A549 (cell line): ENCODE results near the gene INO80C. TPM values are rescaled to one million over a fixed set of nuclear protein-coding genes. Genes with fewer than 3 reads are reported as not detected.

Source experiments
- ATAC-seq, 2 experiments: fragments of 200-7000 bp in 1 of 2; fragments of >200 bp in 1 of 2; cut with Nextera tagmentation in 1 of 2; cut with Tn5 transposase in 1 of 2; 3 replicates each; pipeline versions ENCODE4 v1.8.0 to v1.9.1; 2018 to 2020; ENCODE audit warnings: mild to moderate bottlenecking in 1 of 2, moderate library complexity in 1 of 2
- CTCF ChIA-PET: fragments of 300-600 bp; sonication (Branson Sonifier 250); formaldehyde crosslinking; extraction: SDS; loops from one replicate; lab custom pipeline; 2021; ENCODE audit warnings: antibody characterized with exemption, inconsistent platforms; lab: Yijun Ruan, JAX
- POLR2A ChIA-PET: fragments of 350-600 bp; formaldehyde crosslinking; extraction: SDS; loops from one replicate; lab custom pipeline; 2021; ENCODE audit warnings: antibody characterized with exemption, inconsistent platforms; lab: Yijun Ruan, JAX
- DNase-seq, 2 experiments: peaks; one replicate each; pipeline versions ENCODE4 v3.0.0 to v3.0.0-alpha.2; 2011 to 2016; ENCODE audit warnings: low read depth in 1 of 2, low spot score in 1 of 2
- FAIRE-seq: peaks from 2 replicates; lab custom pipeline; 2011; peaks lifted over from hg19 to GRCh38; lab: Jason Lieb, UNC
- H3K27ac ChIP-seq, 2 experiments: fragments of >200 bp; sonication (Bioruptor Twin); formaldehyde crosslinking; 3 replicates each; pipeline ENCODE4 v1.5.1; 2016 to 2017
- H3K4me1 ChIP-seq: fragments of >200 bp; sonication (Bioruptor Twin); formaldehyde crosslinking; 3 replicates; pipeline ENCODE4 v1.6.1; 2016
- H3K4me2 ChIP-seq: fragments of >200 bp; sonication (Bioruptor Twin); formaldehyde crosslinking; 3 replicates; pipeline ENCODE4 v1.6.1; 2016
- H3K4me3 ChIP-seq: fragments of >200 bp; sonication (Bioruptor Twin); formaldehyde crosslinking; 3 replicates; pipeline ENCODE4 v1.5.1; 2016
- H3K9me3 ChIP-seq: fragments of >200 bp; sonication (Bioruptor Twin); formaldehyde crosslinking; 3 replicates; pipeline ENCODE4 v1.6.1; 2016
- CBX2 ChIP-seq: fragments of 200-600 bp; sonication (generic); IDR thresholded peaks from 2 replicates; pipeline ENCODE4 v1.6.1; 2016; ENCODE audit warnings: low read depth, mild to moderate bottlenecking, borderline replicate concordance
- EP300 ChIP-seq, 2 experiments: fragments of >200 bp; sonication (Bioruptor Twin); formaldehyde crosslinking; IDR thresholded peaks; 2 replicates in 1 of 2; 3 replicates in 1 of 2; pipeline ENCODE4 v1.6.1; 2016 to 2017
- FOSB ChIP-seq: fragments of 250-450 bp; sonication (Bioruptor Pico); IDR thresholded peaks from 2 replicates; pipeline ENCODE4 v1.5.0; 2020; ENCODE audit warnings: mild to moderate bottlenecking, moderate library complexity
- GATA3 ChIP-seq: IDR thresholded peaks from 2 replicates; pipeline ENCODE4 v1.6.1; 2012; ENCODE audit warnings: borderline replicate concordance
- HMGXB4 ChIP-seq: fragments of 250-450 bp; sonication (Bioruptor Pico); IDR thresholded peaks from 2 replicates; pipeline ENCODE4 v1.5.0; 2021; ENCODE audit warnings: mild to moderate bottlenecking, moderate library complexity, borderline replicate concordance
- HOXB13 ChIP-seq: fragments of 250-450 bp; sonication (Bioruptor Pico); IDR thresholded peaks from 2 replicates; pipeline ENCODE4 v1.5.0; 2020; ENCODE audit warnings: low read depth, mild to moderate bottlenecking, moderate library complexity
- KDM5A ChIP-seq: fragments of 200-600 bp; sonication (generic); IDR thresholded peaks from 2 replicates; pipeline ENCODE4 v1.6.1; 2016; ENCODE audit warnings: antibody characterized with exemption, mild to moderate bottlenecking
- MYC ChIP-seq: IDR thresholded peaks from 2 replicates; pipeline ENCODE4 v1.6.1; 2012; ENCODE audit warnings: mild to moderate bottlenecking, inconsistent platforms, low read length, improper control_type of control experiment, borderline replicate concordance
- POLR2AphosphoS2 ChIP-seq: conservative IDR thresholded peaks from 2 replicates; pipeline ENCODE4 v1.6.1; 2012; ENCODE audit warnings: low read length, improper control_type of control experiment, inconsistent platforms
- RARB ChIP-seq: fragments of 250-450 bp; sonication (Bioruptor Pico); IDR thresholded peaks from 2 replicates; pipeline ENCODE4 v1.8.0; 2021; ENCODE audit warnings: mild to moderate bottlenecking, moderate library complexity
- RFX5 ChIP-seq: fragments of 450-650 bp; IDR thresholded peaks from 2 replicates; pipeline ENCODE4 v1.7.1; 2014; ENCODE audit warnings: antibody characterized with exemption, mild to moderate bottlenecking, moderate library complexity
- RNF2 ChIP-seq: fragments of 200-600 bp; sonication (generic); IDR thresholded peaks from 2 replicates; pipeline ENCODE4 v1.6.1; 2016; ENCODE audit warnings: low read depth, mild to moderate bottlenecking, antibody characterized with exemption, moderate library complexity, borderline replicate concordance
- SREBF2 ChIP-seq: fragments of 450-650 bp; IDR thresholded peaks from 2 replicates; pipeline ENCODE4 v1.6.1; 2014; ENCODE audit warnings: mild to moderate bottlenecking, moderate library complexity
- TFCP2L1 ChIP-seq: fragments of 250-450 bp; sonication (Bioruptor Pico); IDR thresholded peaks from 2 replicates; pipeline ENCODE4 v1.5.0; 2021; ENCODE audit warnings: mild to moderate bottlenecking
- ZFP36 ChIP-seq: fragments of 450-650 bp; IDR thresholded peaks from 2 replicates; pipeline ENCODE4 v1.6.1; 2014; ENCODE audit warnings: borderline replicate concordance; ENCODE audit not compliant: partially characterized antibody
- whole genome bisulfite sequencing: methylation state at CpG from one replicate; pipeline ENCODE4 v1.1.6; 2017; ENCODE audit errors: missing lambda C conversion rate; 5-methylcytosine and 5-hydroxymethylcytosine counted together
- polyA plus RNA-seq, 4 experiments: library from polyadenylated mRNA; depleted of rRNA in 3 of 4; stranded (reverse); fragments of >200 nt; fragmentation: RNase III in 1 of 4; extraction: RNeasy Plus Mini Kit Qiagen cat#74134 plus additional on column Dnase treatment in 1 of 4; gene quantifications; 2 replicates in 3 of 4; 3 replicates in 1 of 4; pipeline ENCODE4 v1.2.3, GENCODE V29; 2011 to 2017
- TF ChIP-seq, protein P1 (sequence below): fragments of >200 bp; sonication (Bioruptor Twin); formaldehyde crosslinking; IDR thresholded peaks from 3 replicates; pipeline ENCODE4 v1.5.1; 2016
- TF ChIP-seq, protein P2 (sequence below): fragments of 150-350 bp; IDR thresholded peaks from 2 replicates; pipeline ENCODE4 v1.6.1; 2014; ENCODE audit warnings: low read depth, mild to moderate bottlenecking, low read length

INO80C gene
- polyA plus RNA-seq, 2 of the 4 experiments (the other 2 are of a cell fraction), result 22.1 to 33.3 TPM

DNA sequence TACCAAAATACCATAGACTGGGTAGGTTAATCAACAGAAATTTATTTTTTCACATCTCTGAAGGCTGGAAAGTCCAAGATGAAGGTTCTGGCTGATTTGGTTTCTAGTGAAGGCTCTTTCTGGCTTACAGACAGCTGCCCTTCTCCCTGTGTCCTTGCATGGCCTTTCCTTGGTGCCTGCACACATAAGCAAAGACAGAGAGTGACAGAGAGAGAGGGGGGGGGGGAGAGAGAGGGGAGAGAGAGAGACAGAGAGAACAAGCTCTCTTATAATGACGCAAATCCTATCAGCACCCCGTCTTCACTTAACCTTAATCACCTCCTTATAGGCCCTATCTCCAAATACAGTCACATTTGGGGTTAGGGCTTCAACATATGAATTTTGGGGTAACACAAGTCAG lies 53.9 kb downstream of the INO80C start:
- Histone ChIP-seq H3K9me3 (no peaks in the 10 kb centered on the region), H3K4me2 (no peak overlapping the region), H3K4me1 (peaks cover 5% of the 10 kb centered on the region; the same call in 1 of the 3 replicates), H3K27ac (peak overlapping the region in 1 of 2 experiments; percentile 67; a peak in 1 of 6 replicates), H3K4me3 (no peak overlapping the region)
- FAIRE-seq (no peak), ATAC-seq (no peak), DNase-seq (no peak)
- TF ChIP-seq ZFP36 (no peak), RNF2 (no peak), HMGXB4 (CRISPR knock-in tag) (no peak), HOXB13 (CRISPR knock-in tag) (no peak), POLR2AphosphoS2 (no peak), CBX2 (no peak), GATA3 (no peak), FOSB (no peak), RFX5 (no peak), SREBF2 (no peak), TFCP2L1 (no peak)
- TF ChIP-seq, protein P1, sequence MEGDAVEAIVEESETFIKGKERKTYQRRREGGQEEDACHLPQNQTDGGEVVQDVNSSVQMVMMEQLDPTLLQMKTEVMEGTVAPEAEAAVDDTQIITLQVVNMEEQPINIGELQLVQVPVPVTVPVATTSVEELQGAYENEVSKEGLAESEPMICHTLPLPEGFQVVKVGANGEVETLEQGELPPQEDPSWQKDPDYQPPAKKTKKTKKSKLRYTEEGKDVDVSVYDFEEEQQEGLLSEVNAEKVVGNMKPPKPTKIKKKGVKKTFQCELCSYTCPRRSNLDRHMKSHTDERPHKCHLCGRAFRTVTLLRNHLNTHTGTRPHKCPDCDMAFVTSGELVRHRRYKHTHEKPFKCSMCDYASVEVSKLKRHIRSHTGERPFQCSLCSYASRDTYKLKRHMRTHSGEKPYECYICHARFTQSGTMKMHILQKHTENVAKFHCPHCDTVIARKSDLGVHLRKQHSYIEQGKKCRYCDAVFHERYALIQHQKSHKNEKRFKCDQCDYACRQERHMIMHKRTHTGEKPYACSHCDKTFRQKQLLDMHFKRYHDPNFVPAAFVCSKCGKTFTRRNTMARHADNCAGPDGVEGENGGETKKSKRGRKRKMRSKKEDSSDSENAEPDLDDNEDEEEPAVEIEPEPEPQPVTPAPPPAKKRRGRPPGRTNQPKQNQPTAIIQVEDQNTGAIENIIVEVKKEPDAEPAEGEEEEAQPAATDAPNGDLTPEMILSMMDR, result no peak
- CTCF ChIA-PET, result interaction anchor here (0.9 kb wide), 1 partner anchor 16 kb away, joined by 5 read pairs; no protein-coding TSS in a partner anchor
- WGBS, result 66% methylated on average over 2 of the region's 2 CpGs
- POLR2A ChIA-PET, result no interaction called here

DNA sequence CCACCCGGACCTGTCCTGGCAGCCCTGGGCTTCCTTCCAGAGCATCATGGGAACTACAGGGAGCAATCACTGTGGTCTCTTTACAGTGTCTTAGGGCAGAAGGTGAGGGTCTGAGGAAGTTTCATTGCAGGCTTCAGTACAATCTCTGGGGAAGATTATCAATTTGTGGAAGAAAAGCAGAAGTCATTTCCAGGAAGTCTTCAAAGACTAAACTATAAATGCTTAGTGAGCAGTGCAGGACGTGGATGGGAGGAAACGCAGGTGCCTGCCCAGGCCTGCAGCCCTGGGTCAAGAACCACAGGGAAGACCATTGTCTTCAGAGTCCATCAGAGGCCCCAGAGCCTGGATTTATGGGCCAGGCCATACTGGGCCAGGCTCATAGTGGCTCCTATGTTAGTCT lies 54.3 kb downstream of the INO80C start:
- no peaks in the 10 kb centered on the region for H3K9me3 ChIP-seq
- H3K4me3 ChIP-seq, result no peak overlapping the region
- no peak for DNase-seq
- no peak for ATAC-seq
- no peak for FAIRE-seq
- no peak overlapping the region for H3K4me2 ChIP-seq
- TF ChIP-seq KDM5A (no peak), MYC (no peak), RARB (CRISPR knock-in tag) (no peak), FOSB (no peak), EP300 (IDR thresholded peaks at IDR 0.05) (no peak), RFX5 (no peak), RNF2 (no peak), SREBF2 (no peak)
- TF ChIP-seq, protein P2, sequence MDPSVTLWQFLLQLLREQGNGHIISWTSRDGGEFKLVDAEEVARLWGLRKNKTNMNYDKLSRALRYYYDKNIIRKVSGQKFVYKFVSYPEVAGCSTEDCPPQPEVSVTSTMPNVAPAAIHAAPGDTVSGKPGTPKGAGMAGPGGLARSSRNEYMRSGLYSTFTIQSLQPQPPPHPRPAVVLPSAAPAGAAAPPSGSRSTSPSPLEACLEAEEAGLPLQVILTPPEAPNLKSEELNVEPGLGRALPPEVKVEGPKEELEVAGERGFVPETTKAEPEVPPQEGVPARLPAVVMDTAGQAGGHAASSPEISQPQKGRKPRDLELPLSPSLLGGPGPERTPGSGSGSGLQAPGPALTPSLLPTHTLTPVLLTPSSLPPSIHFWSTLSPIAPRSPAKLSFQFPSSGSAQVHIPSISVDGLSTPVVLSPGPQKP, result no peak
- TF ChIP-seq, protein P1, result no peak
- POLR2A ChIA-PET, result no interaction called here
- H3K4me1 ChIP-seq, result peaks cover 5% of the 10 kb centered on the region; the same call in 1 of the 3 replicates
- CTCF ChIA-PET, result interaction anchor here (0.9 kb wide), 1 partner anchor 16 kb away, joined by 5 read pairs; no protein-coding TSS in a partner anchor
- WGBS, result 80% methylated on average over 1 of the region's 3 CpGs
- peak overlapping the region in 1 of 2 experiments; percentile 67; a peak in 3 of 6 replicates for H3K27ac ChIP-seq
